Measurements from ENCODE around the gene CIDEB.
"Not testable (repeated sequence)": the region's sequence is repeated elsewhere in the genome, so short reads cannot be mapped to it uniquely, and the experiment has no call there.

Gene CIDEB

DNA sequence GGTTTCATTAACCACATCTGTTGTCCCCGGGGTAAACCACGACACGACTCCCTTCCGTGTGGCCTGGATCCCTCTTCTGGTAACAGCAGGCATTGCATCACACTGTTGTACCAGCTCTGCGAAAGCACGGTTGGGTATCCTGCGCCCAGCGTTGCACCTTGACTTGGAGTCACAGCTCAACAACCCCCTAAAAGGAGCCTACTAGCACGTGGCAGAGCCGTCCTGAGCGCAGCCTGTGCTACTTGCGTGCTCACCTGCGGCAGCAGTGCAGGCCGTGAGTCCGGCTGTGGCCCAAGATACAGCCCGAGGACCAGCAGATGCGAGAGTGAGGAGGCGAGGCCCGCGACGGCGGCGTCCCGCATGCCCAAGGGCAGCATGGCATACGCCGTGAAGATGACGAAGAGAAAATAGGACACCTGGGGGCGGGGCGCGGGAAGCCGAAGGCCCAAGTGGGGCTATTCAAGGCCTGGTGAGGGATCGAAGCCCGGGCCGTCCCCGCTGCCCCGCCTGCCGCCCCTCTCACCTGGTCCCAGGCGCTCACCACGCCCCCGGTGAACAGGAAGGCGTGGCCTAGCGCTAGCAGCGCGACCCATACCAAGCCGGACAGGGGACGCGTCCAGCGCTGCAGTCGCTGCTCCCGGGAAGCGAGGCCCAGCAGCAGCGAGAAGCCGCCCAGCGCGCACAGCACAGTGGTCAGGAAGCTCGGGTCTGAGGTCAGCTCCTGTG is 24.7 kb upstream of the CIDEB start:
- no peak for DNase-seq

DNA sequence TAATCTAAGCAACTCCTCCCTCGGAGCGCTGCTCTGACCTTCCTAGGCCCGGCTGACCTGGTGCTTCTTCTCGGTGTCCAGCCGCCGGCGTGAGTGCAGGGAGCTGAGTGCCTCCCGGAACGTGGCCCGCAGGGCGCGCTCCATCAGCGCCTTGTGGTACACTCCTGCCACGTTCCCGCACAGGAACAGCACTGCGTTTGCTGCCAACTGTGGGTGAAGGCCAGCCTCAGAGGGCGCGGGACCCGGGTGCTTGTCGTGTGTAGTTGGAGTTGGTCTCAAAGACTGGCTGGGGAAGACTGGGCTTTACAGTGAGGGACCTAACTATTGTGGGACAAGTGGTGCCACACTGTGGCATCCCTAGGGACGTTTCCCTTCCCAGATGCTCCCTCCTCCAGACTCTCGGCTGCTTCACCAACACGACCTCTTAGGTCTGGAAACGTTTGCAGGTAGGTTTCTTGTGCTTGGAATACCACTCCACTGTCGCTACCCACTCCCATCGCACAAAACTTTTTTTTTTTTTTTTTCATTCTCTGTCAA is 24.0 kb upstream of the CIDEB start:
- no peak for DNase-seq

DNA sequence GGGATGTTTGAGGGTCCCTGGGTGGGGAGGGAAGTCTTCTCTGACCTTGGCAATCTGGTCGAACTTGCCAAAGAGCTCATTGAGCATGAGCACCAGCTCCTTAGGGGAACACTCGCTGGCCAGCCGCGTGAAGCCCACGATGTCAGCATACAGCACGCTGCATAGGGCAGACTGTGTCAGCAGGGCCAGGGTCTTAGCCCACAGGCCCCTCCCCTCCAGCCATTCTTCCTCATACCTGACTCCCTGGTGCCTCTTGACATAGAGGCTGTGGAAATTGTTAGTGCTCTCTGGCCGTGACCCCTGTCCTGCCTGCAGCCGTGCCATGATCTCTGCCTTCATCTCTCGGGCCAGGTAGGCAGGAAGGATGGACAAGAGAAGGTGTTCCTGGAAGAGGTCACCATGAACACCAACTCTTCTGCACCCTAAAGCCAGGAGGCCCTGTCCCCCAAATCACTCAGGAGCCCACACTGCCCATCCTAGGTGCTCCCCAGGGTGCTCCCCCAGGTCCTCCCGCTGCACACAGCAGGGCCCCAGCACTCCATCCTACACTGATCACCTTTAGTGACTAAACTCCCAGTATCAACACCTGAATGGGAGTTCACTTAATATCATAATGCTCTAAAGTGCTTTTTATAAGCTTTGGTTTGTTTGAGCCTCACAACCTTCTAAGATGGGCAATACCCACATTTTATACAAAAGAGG is 23.3 kb upstream of the CIDEB start:
- DNase-seq = no peak

DNA sequence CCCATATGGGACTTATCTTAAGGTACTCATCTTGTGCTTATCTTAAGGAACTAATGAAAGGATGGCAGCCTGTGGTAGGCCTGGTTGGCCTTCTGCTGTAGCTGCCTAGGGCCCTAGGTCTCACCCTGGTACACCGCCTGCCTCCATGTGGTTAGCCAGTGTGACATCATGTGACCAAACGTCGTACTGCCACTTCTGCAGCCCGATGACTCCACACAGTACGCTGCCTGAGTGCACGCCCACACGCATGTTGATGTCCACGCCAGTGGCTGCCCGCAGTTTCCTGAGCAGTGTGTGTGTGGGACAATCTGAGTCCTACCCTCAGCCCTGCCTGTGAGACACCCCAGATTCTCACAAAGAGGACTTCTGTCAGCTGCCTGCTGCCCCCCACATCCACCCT is 22.0 kb upstream of the CIDEB start:
- DNase-seq = no peak

DNA sequence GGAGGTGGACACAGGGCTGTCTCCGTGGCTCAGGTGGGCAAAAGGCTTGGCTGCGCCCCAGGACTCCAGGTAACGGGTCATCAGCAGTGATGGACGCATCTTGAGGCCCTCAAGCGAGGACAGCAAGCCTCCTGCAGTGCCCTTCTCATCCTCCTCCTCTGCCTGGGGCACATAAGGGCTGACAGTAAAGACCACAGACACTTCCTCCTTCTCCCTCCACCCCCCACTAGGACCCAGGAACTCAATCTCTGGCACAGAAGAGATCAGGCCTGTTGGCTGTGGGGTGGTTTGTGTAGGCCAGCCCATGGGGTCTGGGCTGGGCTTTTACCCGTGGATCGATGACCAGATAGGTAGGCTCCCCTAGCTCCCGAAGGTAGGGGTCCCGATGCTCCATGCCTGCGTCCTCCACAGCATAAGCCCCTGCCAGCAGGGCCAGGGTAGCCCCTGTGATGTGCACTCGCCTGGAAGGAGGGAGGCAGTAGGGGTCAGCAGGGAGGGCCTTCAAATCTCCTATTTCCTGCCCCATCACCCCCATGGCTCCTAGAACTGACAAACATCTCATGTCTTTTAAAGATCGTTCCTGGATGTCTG is 21.4 kb upstream of the CIDEB start:
- no peak for DNase-seq

DNA sequence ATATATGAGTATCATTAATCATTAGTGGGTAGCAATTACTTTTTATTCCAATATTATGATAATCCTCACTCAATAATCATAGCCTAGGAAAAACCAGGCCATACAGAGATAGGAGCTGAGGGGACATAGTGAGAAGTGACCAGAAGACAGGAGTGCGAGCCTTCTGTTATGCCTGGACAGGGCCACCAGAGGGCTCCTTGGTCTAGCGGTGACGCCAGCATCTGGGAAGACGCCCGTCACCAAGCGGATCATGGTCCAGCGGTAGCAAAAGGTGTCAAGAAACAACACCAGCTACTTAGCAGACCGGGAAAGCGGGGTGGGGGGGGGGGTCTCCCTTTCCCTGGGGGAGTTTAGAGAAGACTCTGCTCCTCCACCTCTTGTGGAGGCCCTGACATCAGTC is 20.1 kb upstream of the CIDEB start:
- DNase-seq = not testable (repeated sequence)

DNA sequence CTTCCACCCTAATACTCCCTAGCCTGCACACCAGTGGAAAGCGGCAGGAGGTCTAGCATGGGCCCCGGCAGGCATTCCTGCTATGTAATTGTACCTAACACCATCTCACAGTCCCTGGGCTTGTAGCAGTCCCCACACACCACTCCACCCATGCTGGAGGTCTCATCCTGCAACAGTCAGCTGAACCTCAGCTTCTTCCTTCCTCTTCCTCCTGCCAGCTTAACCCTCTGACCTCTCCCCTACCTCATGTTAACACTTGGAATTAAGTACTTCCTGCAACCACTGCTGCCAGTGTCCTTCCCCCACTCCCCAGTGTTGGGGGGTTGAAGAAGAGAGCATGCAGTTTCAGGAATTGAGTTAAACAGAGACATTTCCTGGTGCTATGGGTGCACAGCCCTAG is 19.5 kb upstream of the CIDEB start:
- no peak for DNase-seq

DNA sequence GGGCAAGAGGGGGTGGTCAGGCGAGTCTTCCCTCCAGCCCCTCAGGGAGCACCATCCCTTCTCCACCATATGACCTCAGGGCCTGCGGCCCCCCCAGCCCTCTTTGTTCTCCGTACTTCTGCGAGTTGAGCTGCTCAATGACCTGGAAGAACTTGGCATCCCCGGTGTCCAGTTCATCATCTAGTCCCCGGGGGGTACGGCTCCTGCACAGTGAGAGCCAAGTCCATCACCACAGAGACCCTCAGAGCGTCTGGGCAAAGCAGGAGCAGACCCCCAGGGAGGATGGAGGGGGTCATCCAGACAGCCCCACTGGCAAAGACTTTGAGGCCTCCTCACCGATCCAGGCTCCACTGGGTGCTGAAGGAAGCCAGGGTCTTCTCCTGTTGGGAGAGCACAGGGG is 18.2 kb upstream of the CIDEB start:
- DNase-seq = no peak

DNA sequence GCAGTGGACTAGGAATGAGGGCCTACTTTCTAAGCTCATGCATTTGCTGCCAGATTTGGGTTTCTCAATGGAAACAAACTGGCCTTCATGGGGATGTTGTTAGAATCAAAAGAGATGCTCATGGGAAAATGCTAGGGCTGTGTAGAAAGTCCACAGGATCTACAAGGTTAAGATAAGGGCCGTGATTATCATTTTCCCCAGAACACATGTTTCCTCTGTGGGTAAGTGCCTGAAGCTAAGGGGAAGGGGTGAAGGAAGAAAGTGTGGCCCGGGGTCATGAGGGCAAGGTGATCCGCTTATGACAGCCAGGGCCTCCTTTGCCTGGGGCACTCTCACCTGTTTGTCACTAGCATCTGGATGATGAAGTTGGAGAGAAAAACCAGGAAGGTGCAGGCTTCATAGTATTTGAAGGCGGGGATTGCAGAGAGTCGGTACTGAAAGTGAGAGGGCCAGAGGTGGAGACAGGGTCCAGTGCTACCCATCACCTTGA is 17.3 kb upstream of the CIDEB start:
- no peak for DNase-seq

DNA sequence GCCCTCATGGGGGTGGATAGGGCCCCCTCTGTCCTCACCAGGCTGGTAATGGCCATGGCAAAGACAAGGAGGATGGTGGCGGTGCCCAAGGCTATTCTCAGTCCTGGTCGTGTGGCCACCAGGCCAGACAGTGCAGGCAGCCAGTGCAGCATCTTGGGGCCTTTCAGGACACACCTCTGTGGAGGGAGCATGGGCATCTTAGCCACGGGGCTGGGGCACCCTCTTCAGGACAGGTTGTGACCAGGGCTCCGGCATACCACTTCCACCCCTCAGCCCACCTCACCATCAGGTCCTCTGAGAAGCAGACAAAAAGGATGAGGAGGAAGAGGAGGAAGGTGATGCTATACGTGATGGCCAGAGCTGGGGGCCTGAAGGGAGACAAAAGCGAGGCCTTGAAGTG is 16.2 kb upstream of the CIDEB start:
- DNase-seq = no peak

DNA sequence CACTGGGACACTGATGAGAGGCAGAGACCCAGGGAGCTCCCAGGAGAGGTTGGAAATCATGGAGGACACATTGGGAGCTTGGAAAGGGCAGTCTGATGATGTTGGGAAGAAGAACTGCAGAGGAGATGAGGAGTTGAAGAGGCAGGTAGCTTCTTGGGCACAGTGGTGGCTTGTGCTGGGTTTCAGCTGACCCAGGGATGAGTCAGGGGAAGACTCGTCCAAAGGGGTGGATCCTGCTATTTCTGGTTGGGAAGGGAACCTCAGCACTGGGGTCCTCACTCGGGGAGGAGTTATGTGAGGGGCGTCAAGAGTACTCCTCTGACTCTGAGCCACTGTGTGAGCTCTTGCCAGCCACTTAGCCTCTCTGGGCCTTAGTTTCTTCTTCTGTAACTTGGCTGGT is 15.6 kb upstream of the CIDEB start:
- no peak for DNase-seq

DNA sequence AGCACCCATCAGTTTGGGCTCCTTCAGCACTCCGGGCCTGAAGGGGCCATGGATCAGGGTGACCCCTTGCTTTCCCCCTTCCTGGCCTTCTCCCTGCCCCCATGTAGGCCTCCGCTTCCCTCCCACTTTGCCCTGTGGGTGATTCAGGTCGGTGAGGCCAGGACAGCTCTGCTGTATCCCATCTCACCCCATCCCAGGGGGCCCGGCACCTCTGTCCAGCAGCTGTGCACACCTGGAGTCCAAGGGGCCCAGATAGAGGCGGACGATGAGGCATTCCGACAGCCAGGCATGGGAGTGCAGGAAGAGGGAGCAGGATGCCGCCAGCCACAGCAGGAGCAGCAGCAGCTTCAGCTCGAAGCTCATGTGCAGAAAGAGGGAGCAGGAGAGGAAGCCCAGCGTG is 14.9 kb upstream of the CIDEB start:
- no peak for DNase-seq

DNA sequence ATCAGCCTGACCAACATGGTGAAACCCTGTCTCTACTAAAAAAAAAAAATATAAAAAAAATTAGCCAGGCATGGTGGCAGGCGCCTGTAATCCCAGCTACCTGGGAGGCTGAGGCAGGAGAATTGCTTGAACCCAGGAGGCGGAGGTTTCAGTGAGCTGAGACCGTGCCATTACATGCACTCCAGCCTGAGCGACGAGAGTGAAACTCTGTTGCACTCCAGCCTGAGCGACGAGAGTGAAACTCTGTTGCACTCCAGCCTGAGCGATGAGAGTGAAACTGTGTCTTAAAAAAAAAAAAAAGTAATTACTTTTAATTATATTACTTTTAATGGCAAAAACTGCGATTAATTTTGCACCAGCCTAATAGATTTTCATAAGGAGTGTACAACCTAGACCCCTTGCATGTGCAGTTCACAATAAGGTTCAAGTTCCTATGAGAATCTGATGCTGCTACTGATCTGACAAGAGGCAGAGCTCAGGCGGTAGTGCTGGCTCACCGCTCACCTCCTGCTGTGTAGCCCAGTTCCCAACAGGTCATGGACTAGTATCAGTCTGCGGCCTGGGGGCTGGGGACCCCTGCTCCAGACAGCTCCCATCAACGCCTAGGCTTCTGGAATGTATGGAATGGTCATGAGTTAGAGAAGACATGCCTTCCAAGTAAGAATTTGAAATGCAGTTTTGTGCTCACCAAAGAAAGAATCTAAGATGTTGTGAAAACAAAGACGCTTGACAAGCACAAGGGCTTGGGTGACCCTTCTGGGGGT is 13.6 kb upstream of the CIDEB start:
- no peak for DNase-seq

DNA sequence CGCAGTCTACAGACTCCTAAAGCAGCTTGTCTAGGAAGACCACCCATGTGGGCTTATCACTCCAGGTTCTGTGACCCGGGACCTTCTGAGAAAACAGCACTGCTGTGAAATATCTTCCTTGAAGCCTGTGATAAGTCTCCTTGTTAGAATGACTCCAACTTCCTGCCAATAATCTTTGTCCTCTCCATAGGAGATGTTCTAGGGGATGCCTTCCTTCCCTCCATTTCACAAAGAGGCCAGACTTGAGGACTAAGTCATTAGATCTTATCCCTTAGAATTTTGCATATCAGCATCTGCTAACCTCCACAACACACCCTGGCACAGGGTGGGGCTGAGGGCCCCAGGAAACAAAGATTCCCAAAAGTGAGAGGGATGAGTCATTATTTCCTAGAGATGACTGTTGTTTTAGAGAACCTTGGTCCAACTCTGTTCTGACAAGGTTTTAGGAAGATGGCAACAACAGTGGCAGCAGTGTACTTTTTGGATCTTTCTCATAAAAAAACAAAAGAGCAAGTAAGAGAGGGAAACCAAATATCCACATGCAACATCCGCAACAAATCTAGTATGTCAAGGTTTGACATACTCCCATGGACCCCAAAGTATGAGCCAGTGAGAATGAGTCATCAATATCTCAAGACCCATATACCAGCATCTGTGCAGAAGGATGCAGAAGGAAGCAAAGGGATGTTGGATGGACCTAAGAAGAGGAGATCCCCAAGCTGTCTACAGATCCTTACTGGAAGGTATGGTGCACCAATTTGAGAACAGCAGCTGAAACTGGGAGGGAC is 9.6 kb upstream of the CIDEB start:
- DNase-seq = no peak

DNA sequence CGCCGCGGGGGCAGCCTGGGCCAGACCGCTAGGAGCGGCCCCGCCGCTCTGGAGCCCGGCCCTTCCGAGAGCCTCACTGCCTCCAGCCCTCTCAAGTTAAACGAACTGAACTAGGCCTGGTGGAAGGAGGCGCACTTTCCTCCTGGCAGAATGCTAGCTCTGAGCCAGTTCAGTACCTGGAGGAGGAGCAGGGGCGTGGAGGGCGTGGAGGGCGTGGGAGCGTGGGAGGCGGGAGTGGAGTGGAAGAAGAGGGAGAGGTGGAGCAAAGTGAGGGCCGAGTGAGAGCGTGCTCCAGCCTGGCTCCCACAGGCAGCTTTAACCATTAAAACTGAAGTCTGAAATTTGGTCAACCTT is 8.8 kb upstream of the CIDEB start:
- no peak for DNase-seq

DNA sequence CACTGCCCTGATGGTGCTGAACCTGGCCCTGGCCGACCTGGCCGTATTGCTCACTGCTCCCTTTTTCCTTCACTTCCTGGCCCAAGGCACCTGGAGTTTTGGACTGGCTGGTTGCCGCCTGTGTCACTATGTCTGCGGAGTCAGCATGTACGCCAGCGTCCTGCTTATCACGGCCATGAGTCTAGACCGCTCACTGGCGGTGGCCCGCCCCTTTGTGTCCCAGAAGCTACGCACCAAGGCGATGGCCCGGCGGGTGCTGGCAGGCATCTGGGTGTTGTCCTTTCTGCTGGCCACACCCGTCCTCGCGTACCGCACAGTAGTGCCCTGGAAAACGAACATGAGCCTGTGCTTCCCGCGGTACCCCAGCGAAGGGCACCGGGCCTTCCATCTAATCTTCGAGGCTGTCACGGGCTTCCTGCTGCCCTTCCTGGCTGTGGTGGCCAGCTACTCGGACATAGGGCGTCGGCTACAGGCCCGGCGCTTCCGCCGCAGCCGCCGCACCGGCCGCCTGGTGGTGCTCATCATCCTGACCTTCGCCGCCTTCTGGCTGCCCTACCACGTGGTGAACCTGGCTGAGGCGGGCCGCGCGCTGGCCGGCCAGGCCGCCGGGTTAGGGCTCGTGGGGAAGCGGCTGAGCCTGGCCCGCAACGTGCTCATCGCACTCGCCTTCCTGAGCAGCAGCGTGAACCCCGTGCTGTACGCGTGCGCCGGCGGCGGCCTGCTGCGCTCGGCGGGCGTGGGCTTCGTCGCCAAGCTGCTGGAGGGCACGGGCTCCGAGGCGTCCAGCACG is 8.2 kb upstream of the CIDEB start:
- no peak for DNase-seq

DNA sequence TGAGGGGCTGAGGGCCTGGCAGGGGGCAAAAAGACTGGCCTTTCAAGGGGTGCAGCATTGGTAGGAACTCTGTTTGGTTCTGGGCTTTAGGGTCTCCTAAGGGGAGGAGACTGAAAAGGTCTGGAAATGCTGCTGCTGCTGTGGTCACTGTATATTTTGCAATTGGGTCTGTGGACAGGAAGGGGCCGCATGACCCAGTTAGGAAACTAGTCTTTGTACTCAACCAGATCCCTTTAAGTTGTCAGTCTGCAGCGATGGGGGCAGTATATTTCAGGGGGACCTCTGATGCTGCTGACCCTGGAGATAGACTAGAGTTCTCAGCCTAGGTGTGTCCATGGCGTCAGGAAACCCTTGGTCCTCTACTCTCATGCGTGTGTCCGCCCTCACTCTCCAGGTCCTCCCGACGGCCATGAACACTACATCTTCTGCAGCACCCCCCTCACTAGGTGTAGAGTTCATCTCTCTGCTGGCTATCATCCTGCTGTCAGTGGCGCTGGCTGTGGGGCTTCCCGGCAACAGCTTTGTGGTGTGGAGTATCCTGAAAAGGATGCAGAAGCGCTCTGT is 7.5 kb upstream of the CIDEB start:
- no peak for DNase-seq

DNA sequence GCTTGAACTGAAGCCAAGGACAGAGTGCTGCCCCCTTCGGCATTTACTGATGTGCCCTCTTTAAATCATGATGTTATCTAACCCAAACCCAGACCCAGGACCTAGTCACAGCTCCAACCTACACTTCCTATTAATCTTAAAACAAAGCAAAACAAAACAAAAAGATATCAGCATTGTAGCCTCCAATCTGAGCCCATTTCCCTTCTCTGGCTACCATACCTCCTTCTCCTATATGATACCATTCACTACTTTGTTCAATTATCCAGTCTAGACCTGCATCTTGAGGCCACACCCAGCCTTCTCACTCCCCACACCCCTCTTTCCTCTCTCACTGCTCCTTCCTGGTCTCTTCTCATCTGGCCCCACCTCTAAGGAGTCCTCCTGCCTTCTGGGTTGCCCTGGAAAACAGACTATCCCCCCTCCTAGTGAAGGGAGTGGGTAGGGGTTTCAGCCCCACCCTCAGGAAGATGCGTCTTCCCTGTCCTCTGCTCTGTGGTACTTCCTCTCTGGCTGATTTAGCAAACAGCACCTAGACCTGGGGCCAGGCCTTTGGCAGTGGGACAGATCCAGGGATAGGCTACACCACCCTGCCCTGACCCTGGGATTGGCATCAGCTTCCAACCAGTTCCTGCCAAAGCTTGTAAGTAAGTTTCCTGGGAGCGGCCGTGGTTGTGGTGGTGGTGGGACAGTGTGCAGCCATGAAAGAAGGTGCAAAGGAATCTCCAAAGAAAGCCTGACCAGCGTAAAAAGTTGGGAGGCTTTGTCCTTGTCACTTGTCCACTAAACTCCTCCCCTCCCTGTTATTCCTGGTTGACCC is 6.8 kb upstream of the CIDEB start:
- DNase-seq = no peak

DNA sequence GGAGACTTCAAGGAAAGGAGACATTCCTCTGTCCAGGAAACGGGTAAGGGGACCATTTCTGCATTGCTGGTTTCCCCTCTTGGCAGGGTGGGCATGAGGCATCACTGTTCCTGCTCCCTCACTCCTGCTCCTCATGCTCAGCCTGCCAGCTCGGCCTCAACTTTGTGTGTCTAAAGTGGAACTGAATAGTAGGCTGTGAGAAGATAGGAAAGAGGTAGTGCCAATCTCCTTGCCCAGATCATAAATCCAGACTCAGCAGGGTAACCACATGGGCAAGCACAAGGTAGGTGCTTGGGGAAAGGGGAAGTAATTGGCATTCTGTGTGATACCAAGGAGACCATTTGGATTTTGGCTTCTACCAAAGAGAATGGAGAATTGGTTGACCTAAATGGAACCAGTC is 6.1 kb upstream of the CIDEB start:
- DNase-seq = no peak

DNA sequence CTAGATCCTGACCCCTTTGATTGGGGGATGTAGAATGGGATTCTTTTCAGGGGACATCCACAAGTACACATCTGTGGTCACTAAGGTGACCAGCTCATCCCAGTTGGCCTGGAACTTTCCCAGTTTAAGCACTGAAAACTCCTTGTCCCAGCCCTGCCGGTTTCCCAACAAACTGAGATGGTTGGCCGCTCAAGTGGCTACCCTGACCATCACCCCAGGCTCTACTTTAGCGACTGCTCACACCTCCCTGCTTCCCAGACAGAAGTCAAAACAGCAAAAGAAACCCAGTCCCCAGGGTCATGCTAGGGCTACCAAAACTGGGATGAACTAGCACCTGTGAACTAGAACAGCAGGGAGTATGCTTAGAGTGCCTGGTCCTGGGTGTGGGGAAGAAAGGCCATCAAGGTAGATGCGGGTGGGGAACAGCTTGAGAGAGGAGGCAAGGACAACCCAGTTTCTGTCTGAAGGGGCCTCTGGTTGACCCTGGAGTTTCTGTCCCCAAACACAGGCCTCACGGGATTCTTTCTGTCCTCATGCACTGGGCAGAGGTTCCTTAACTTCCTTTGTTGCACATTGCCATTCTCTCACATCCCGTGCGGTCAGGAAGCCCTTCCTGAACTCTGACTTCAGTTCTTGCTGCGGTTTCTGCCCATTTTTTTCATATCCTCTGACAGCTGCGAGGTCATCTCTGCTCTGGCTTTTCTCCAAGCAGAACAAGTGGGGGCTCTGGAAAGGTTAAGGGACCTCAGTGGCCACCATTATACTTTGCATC is 5.1 kb upstream of the CIDEB start:
- DNase-seq = no peak
